ENCODE results near the gene CHD2. TPM values are rescaled to one million over a fixed set of nuclear protein-coding genes. Genes with fewer than 3 reads are reported as not detected.

Gene CHD2
- total RNA-seq, 1 donor from 2014 or later: 54.2 TPM

DNA sequence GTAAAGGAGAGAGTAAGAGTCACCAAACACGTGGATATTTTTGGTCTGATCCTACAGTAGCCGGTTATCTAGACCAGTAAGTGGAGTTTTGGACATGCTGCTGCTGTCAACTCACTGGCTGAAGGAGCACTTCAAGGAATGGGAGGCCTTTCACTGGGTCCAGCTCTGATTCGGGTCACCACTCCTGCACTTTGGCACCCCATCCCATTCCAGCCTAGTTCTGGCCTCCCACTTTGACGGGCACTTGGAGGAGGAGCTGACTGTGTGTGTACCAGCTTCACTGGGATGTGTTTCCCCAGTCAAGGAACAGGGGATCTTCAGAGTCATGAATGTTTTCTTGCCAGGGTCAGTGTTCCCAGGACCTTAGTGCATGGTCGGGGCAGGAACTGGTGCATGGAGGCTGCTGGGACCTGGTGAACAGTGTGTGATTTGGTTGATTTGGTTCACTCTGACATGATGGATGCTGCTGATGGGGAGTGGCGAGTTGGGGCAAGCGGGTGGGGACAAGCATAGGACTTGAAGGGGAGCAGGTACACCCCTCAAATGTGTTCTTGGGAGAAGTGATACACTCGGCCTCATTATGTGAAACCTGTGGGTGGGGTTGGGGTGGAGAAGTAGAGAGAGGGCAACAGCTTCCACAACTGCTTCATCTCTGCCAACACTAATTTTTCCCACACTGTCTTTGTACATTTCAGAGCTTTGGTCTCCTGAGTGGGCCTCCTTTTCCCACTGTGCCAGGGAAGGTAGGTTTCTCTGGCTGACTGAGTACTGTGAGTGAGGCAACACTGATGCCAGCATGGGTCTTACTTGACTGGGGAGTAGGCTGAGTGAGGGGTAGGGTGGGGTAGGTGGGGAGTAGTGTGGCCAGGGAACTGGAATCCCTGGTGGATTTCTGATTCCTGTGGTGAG, 124.8 kb downstream of the CHD2 start:
- TF ChIP-seq, protein P1, sequence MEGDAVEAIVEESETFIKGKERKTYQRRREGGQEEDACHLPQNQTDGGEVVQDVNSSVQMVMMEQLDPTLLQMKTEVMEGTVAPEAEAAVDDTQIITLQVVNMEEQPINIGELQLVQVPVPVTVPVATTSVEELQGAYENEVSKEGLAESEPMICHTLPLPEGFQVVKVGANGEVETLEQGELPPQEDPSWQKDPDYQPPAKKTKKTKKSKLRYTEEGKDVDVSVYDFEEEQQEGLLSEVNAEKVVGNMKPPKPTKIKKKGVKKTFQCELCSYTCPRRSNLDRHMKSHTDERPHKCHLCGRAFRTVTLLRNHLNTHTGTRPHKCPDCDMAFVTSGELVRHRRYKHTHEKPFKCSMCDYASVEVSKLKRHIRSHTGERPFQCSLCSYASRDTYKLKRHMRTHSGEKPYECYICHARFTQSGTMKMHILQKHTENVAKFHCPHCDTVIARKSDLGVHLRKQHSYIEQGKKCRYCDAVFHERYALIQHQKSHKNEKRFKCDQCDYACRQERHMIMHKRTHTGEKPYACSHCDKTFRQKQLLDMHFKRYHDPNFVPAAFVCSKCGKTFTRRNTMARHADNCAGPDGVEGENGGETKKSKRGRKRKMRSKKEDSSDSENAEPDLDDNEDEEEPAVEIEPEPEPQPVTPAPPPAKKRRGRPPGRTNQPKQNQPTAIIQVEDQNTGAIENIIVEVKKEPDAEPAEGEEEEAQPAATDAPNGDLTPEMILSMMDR (IDR thresholded peaks at IDR 0.05; ENCODE audit: insufficient read depth, low read length, poor library complexity, severe bottlenecking): no peak
- no peaks in the 10 kb centered on the region for H3K27me3 ChIP-seq (ENCODE audit: control insufficient read depth, insufficient read depth, low read length)
- H3K36me3 ChIP-seq (ENCODE audit: control insufficient read depth, insufficient read depth, low read length): peaks cover 8% of the 10 kb centered on the region
- no peak for DNase-seq (ENCODE audit: low read depth)
- H3K4me3 ChIP-seq (ENCODE audit: low read depth, low read length): no peak overlapping the region

DNA sequence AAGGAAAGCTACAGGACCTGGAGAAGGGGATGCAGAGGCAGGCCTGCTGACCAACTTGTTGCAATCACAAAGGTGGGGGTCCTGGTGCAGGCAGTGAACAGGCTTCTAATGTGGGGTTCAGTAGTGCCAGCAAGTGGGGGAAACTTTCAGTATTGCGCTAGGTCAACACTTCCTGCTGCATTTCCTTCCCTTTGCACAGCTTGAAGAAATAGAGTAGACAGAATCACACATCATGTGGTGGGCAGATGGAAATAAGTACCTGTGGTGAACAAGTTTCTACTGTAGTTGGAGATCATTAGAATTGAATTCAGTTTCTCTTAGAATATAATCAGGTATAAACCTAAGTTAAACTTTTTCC, 125.5 kb downstream of the CHD2 start:
- Histone ChIP-seq H3K36me3 (ENCODE audit: control insufficient read depth, insufficient read depth, low read length) (peaks cover 6% of the 10 kb centered on the region), H3K4me3 (ENCODE audit: low read depth, low read length) (no peak overlapping the region), H3K27me3 (ENCODE audit: control insufficient read depth, insufficient read depth, low read length) (no peaks in the 10 kb centered on the region)
- TF ChIP-seq, protein P1 (IDR thresholded peaks at IDR 0.05; ENCODE audit: insufficient read depth, low read length, poor library complexity, severe bottlenecking): no peak
- DNase-seq (ENCODE audit: low read depth): no peak

DNA sequence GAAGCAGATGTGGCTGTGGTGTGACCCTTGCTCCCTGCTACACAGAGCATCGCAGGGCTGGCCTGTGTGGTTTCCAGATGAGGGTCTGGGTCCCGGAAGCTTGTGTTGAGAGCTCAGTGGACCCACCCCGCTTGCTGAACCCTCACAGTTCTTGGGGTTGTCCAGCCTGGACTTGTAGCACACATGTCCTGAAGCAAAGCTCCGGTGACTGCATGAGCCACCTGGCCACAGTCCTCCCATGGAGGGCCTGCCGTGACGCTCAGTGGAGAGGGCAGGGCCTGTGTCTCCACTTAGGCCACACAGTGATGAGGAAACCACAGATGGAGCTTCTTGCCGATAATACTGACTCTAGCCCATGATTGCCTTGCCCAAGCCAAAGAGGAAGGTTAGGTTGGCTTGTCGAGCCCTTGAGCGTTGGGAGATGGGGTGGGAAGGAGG, 126.3 kb downstream of the CHD2 start:
- DNase-seq (ENCODE audit: low read depth): no peak
- Histone ChIP-seq H3K36me3 (ENCODE audit: control insufficient read depth, insufficient read depth, low read length) (peaks cover 6% of the 10 kb centered on the region), H3K4me3 (ENCODE audit: low read depth, low read length) (no peak overlapping the region), H3K27me3 (ENCODE audit: control insufficient read depth, insufficient read depth, low read length) (no peaks in the 10 kb centered on the region)
- TF ChIP-seq, protein P1 (IDR thresholded peaks at IDR 0.05; ENCODE audit: insufficient read depth, low read length, poor library complexity, severe bottlenecking): no peak

DNA sequence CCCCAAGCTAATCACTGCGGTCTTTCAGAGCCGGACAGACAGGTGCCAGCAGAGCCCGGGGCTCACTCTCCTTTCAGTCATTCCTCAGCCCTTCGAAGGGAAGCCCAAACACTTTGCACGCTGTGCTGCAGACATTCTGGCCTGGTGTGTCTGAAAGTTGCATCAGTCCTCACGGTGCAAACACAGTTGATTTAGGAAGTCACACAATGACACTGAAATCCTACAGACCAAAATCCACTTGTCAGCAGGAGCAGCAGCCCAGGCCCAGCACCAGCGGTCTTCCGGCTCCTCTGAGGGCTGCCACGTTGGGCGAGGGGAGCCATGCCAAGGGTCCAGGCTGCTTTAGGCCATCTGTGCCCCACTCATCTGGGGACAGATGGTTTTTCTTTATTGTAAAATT, 127.3 kb downstream of the CHD2 start:
- TF ChIP-seq, protein P1 (IDR thresholded peaks at IDR 0.05; ENCODE audit: insufficient read depth, low read length, poor library complexity, severe bottlenecking): no peak
- Histone ChIP-seq H3K4me3 (ENCODE audit: low read depth, low read length) (no peak overlapping the region), H3K36me3 (ENCODE audit: control insufficient read depth, insufficient read depth, low read length) (peaks cover 6% of the 10 kb centered on the region), H3K27me3 (ENCODE audit: control insufficient read depth, insufficient read depth, low read length) (no peaks in the 10 kb centered on the region)
- no peak for DNase-seq (ENCODE audit: low read depth)

DNA sequence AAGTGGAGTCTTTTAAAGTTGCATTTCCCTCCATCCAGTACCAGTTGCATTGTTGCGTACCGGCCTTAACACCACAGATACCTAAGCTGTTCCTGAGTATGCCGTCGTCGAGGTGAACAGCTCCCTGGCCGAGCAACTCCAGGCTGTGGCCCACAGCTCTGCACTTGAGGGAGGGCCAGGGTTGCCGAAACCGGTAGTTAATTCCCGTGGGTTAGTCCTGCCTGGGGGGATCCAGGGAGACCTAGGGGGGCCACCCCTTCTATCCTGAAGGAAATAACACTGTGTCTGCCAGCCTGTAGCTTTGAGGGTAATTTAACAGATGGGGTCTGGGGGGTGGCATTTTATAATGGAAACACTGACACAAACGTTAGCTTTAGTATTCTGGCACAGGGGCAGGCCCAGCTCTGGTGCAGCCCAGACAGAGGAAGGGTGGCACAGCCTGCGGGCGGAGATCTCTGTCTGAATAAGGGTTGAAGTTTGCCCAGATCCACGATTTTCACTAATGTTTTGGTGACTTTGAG, 128.0 kb downstream of the CHD2 start:
- no peak for DNase-seq (ENCODE audit: low read depth)
- peaks cover 6% of the 10 kb centered on the region for H3K36me3 ChIP-seq (ENCODE audit: control insufficient read depth, insufficient read depth, low read length)
- no peaks in the 10 kb centered on the region for H3K27me3 ChIP-seq (ENCODE audit: control insufficient read depth, insufficient read depth, low read length)
- H3K4me3 ChIP-seq (ENCODE audit: low read depth, low read length): no peak overlapping the region
- TF ChIP-seq, protein P1 (IDR thresholded peaks at IDR 0.05; ENCODE audit: insufficient read depth, low read length, poor library complexity, severe bottlenecking): no peak

Data from kidney epithelial cell (primary cell).